A549 (cell line): Measurements from ENCODE around the gene ARHGEF3. TPM values are rescaled to one million over a fixed set of nuclear protein-coding genes. Genes with fewer than 3 reads are reported as not detected.
"Not testable (repeated sequence)": the region's sequence is repeated elsewhere in the genome, so short reads cannot be mapped to it uniquely, and the experiment has no call there.

ENCODE experiments used
- ATAC-seq, 2 experiments: fragments of 200-7000 bp in 1 of 2; fragments of >200 bp in 1 of 2; cut with Nextera tagmentation in 1 of 2; cut with Tn5 transposase in 1 of 2; 3 replicates each; pipeline versions ENCODE4 v1.8.0 to v1.9.1; 2018 to 2020; ENCODE audit warnings: mild to moderate bottlenecking in 1 of 2, moderate library complexity in 1 of 2
- CTCF ChIA-PET: fragments of 300-600 bp; sonication (Branson Sonifier 250); formaldehyde crosslinking; extraction: SDS; loops from one replicate; lab custom pipeline; 2021; ENCODE audit warnings: antibody characterized with exemption, inconsistent platforms; lab: Yijun Ruan, JAX
- POLR2A ChIA-PET: fragments of 350-600 bp; formaldehyde crosslinking; extraction: SDS; loops from one replicate; lab custom pipeline; 2021; ENCODE audit warnings: antibody characterized with exemption, inconsistent platforms; lab: Yijun Ruan, JAX
- DNase-seq, 2 experiments: peaks; one replicate each; pipeline versions ENCODE4 v3.0.0 to v3.0.0-alpha.2; 2011 to 2016; ENCODE audit warnings: low read depth in 1 of 2, low spot score in 1 of 2
- FAIRE-seq: peaks from 2 replicates; lab custom pipeline; 2011; peaks lifted over from hg19 to GRCh38; lab: Jason Lieb, UNC
- H3K27ac ChIP-seq, 2 experiments: fragments of >200 bp; sonication (Bioruptor Twin); formaldehyde crosslinking; 3 replicates each; pipeline ENCODE4 v1.5.1; 2016 to 2017
- H3K4me1 ChIP-seq: fragments of >200 bp; sonication (Bioruptor Twin); formaldehyde crosslinking; 3 replicates; pipeline ENCODE4 v1.6.1; 2016
- H3K4me2 ChIP-seq: fragments of >200 bp; sonication (Bioruptor Twin); formaldehyde crosslinking; 3 replicates; pipeline ENCODE4 v1.6.1; 2016
- H3K4me3 ChIP-seq: fragments of >200 bp; sonication (Bioruptor Twin); formaldehyde crosslinking; 3 replicates; pipeline ENCODE4 v1.5.1; 2016
- H3K9me3 ChIP-seq: fragments of >200 bp; sonication (Bioruptor Twin); formaldehyde crosslinking; 3 replicates; pipeline ENCODE4 v1.6.1; 2016
- BCL3 ChIP-seq: fragments of >200 bp; sonication (Bioruptor Twin); formaldehyde crosslinking; IDR thresholded peaks from 3 replicates; pipeline ENCODE4 v1.6.1; 2016
- EHF ChIP-seq: fragments of 250-450 bp; sonication (Bioruptor Pico); IDR thresholded peaks from 2 replicates; pipeline ENCODE4 v1.5.0; 2020; ENCODE audit warnings: mild to moderate bottlenecking
- FOSB ChIP-seq: fragments of 250-450 bp; sonication (Bioruptor Pico); IDR thresholded peaks from 2 replicates; pipeline ENCODE4 v1.5.0; 2020; ENCODE audit warnings: mild to moderate bottlenecking, moderate library complexity
- FOSL2 ChIP-seq, 2 experiments: fragments of 450-650 bp in 1 of 2; fragments of >200 bp in 1 of 2; sonication (Bioruptor Twin) in 1 of 2; formaldehyde crosslinking; IDR thresholded peaks; 2 replicates each; pipeline versions ENCODE4 v1.5.0 to v1.6.1; 2016 to 2020; ENCODE audit warnings: mild to moderate bottlenecking in 1 of 2, moderate library complexity in 1 of 2
- GATA3 ChIP-seq: IDR thresholded peaks from 2 replicates; pipeline ENCODE4 v1.6.1; 2012; ENCODE audit warnings: borderline replicate concordance
- HOXA7 ChIP-seq: fragments of 250-450 bp; sonication (Bioruptor Pico); IDR thresholded peaks from 2 replicates; pipeline ENCODE4 v1.5.0; 2020; ENCODE audit warnings: mild to moderate bottlenecking, moderate library complexity
- HOXB13 ChIP-seq: fragments of 250-450 bp; sonication (Bioruptor Pico); IDR thresholded peaks from 2 replicates; pipeline ENCODE4 v1.5.0; 2020; ENCODE audit warnings: low read depth, mild to moderate bottlenecking, moderate library complexity
- JUNB ChIP-seq: fragments of >200 bp; sonication (Bioruptor Twin); formaldehyde crosslinking; IDR thresholded peaks from 2 replicates; pipeline ENCODE4 v1.6.1; 2016
- MAFK ChIP-seq: fragments of 450-650 bp; IDR thresholded peaks from 2 replicates; pipeline ENCODE4 v1.6.1; 2014; ENCODE audit not compliant: partially characterized antibody
- NPAS2 ChIP-seq: fragments of 250-450 bp; sonication (Bioruptor Pico); IDR thresholded peaks from 2 replicates; pipeline ENCODE4 v1.8.0; 2022; ENCODE audit warnings: mild to moderate bottlenecking, moderate library complexity, borderline replicate concordance
- NR3C1 ChIP-seq: fragments of >200 bp; sonication (Bioruptor Twin); formaldehyde crosslinking; IDR thresholded peaks from 3 replicates; pipeline ENCODE4 v1.6.1; 2017
- POLR2A ChIP-seq: IDR thresholded peaks from 2 replicates; pipeline ENCODE4 v1.6.1; 2012; ENCODE audit warnings: mild to moderate bottlenecking, low read length
- RAD21 ChIP-seq, 2 experiments: fragments of >200 bp in 1 of 2; sonication (Bioruptor Twin) in 1 of 2; formaldehyde crosslinking in 1 of 2; IDR thresholded peaks in 1 of 2; conservative IDR thresholded peaks in 1 of 2; 2 replicates in 1 of 2; 3 replicates in 1 of 2; pipeline ENCODE4 v1.6.1; 2012 to 2018; ENCODE audit warnings: inconsistent platforms in 1 of 2
- SREBF2 ChIP-seq: fragments of 450-650 bp; IDR thresholded peaks from 2 replicates; pipeline ENCODE4 v1.6.1; 2014; ENCODE audit warnings: mild to moderate bottlenecking, moderate library complexity
- ZC3H11A ChIP-seq: fragments of 450-650 bp; IDR thresholded peaks from 2 replicates; pipeline ENCODE4 v1.6.1; 2014; ENCODE audit warnings: antibody characterized with exemption, mild to moderate bottlenecking
- ZSCAN20 ChIP-seq: fragments of 250-450 bp; sonication (Bioruptor Pico); IDR thresholded peaks from 2 replicates; pipeline ENCODE4 v1.8.0; 2022; ENCODE audit warnings: mild to moderate bottlenecking, moderate library complexity
- WGBS: methylation state at CpG from one replicate; pipeline ENCODE4 v1.1.6; 2017; ENCODE audit errors: missing lambda C conversion rate; 5-methylcytosine and 5-hydroxymethylcytosine counted together
- polyA plus RNA-seq, 4 experiments: library from polyadenylated mRNA; depleted of rRNA in 3 of 4; stranded (reverse); fragments of >200 nt; fragmentation: RNase III in 1 of 4; extraction: RNeasy Plus Mini Kit Qiagen cat#74134 plus additional on column Dnase treatment in 1 of 4; gene quantifications; 2 replicates in 3 of 4; 3 replicates in 1 of 4; pipeline ENCODE4 v1.2.3, GENCODE V29; 2011 to 2017
- TF ChIP-seq, protein P1 (sequence below): fragments of 250-450 bp; sonication (Bioruptor Pico); IDR thresholded peaks from 2 replicates; pipeline ENCODE4 v1.5.0; 2020; ENCODE audit warnings: low read depth, mild to moderate bottlenecking, moderate library complexity
- TF ChIP-seq, protein P2 (sequence below): fragments of 200-600 bp; sonication (generic); IDR thresholded peaks from 2 replicates; pipeline ENCODE4 v1.6.1; 2016; ENCODE audit warnings: antibody characterized with exemption, mild to moderate bottlenecking, moderate library complexity
- TF ChIP-seq, protein P3 (sequence below): IDR thresholded peaks from 2 replicates; pipeline ENCODE4 v1.6.1; 2012
- TF ChIP-seq, protein P4 (sequence below): IDR thresholded peaks from 2 replicates; pipeline ENCODE4 v1.6.1; 2012

ARHGEF3 gene
- polyA plus RNA-seq, 2 of the 4 experiments (the other 2 are of a cell fraction): 7.3 to 10.6 TPM

GRCh38 chr3:56720849-56721248 is 80.9 kb downstream of the ARHGEF3 start (continued):
- TF ChIP-seq, protein P1, sequence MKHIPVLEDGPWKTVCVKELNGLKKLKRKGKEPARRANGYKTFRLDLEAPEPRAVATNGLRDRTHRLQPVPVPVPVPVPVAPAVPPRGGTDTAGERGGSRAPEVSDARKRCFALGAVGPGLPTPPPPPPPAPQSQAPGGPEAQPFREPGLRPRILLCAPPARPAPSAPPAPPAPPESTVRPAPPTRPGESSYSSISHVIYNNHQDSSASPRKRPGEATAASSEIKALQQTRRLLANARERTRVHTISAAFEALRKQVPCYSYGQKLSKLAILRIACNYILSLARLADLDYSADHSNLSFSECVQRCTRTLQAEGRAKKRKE: no peak
- no peak for TF ChIP-seq MAFK
- TF ChIP-seq, protein P2, sequence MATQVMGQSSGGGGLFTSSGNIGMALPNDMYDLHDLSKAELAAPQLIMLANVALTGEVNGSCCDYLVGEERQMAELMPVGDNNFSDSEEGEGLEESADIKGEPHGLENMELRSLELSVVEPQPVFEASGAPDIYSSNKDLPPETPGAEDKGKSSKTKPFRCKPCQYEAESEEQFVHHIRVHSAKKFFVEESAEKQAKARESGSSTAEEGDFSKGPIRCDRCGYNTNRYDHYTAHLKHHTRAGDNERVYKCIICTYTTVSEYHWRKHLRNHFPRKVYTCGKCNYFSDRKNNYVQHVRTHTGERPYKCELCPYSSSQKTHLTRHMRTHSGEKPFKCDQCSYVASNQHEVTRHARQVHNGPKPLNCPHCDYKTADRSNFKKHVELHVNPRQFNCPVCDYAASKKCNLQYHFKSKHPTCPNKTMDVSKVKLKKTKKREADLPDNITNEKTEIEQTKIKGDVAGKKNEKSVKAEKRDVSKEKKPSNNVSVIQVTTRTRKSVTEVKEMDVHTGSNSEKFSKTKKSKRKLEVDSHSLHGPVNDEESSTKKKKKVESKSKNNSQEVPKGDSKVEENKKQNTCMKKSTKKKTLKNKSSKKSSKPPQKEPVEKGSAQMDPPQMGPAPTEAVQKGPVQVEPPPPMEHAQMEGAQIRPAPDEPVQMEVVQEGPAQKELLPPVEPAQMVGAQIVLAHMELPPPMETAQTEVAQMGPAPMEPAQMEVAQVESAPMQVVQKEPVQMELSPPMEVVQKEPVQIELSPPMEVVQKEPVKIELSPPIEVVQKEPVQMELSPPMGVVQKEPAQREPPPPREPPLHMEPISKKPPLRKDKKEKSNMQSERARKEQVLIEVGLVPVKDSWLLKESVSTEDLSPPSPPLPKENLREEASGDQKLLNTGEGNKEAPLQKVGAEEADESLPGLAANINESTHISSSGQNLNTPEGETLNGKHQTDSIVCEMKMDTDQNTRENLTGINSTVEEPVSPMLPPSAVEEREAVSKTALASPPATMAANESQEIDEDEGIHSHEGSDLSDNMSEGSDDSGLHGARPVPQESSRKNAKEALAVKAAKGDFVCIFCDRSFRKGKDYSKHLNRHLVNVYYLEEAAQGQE: no peak
- TF ChIP-seq, protein P3, sequence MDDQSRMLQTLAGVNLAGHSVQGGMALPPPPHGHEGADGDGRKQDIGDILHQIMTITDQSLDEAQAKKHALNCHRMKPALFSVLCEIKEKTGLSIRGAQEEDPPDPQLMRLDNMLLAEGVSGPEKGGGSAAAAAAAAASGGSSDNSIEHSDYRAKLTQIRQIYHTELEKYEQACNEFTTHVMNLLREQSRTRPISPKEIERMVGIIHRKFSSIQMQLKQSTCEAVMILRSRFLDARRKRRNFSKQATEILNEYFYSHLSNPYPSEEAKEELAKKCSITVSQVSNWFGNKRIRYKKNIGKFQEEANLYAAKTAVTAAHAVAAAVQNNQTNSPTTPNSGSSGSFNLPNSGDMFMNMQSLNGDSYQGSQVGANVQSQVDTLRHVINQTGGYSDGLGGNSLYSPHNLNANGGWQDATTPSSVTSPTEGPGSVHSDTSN: no peak

DNA sequence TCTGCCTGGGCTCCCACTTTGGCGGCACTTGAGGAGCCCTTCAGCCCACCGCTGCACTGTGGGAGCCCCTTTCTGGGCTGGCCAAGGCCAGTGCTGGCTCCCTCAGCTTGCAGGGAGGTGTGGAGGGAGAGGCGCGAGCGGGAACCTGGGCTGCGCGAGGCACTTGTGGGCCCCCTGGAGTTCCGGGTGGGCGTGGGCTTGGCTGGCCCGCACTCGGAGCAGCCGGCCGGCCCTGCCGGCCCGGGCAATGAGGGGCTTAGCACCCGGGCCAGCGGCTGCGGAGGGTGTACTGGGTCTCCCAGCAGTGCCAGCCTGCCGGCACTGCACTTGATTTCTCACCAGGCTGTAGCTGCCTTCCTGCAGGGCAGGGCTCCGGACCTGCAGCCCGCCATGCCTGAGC is 82.9 kb downstream of the ARHGEF3 start:
- H3K27ac ChIP-seq, ATAC-seq, H3K4me3 ChIP-seq, POLR2A ChIA-PET, DNase-seq, FAIRE-seq, H3K9me3 ChIP-seq, H3K4me1 ChIP-seq, CTCF ChIA-PET, H3K4me2 ChIP-seq: not testable (repeated sequence)
- WGBS: 80% methylated on average over 3 of the region's 21 CpGs

DNA sequence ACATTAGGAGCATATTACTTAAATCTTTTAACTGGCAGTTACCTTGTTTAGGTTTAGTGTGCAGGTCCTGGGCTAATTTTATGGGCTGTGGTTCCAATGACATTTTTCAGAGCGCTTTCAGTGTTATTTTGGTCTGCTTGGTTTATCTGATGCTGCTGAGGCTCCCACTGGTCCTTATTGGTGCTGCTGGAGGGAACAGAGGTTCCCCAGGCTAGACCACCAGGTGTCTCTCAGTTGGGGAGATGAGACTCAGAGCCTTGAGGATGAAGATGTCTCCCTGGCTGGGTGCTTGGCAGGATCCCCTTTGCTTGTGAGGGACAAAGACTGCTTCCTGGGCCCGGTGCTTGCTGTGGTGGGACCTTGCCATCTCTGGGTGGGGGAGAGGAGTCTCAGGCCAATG is 90.4 kb downstream of the ARHGEF3 start:
- TF ChIP-seq, protein P1: no peak
- TF ChIP-seq HOXB13 (no peak), HOXA7 (CRISPR knock-in tag) (no peak), GATA3 (no peak), MAFK (no peak), FOSB (CRISPR knock-in tag) (no peak)
- Histone ChIP-seq H3K27ac (no peak overlapping the region), H3K9me3 (0 out of 3 replicates have a peak, but pooled peaks cover 3% of the 10 kb centered on the region), H3K4me1 (no peaks in the 10 kb centered on the region), H3K4me3 (no peak overlapping the region), H3K4me2 (no peak overlapping the region)
- POLR2A ChIA-PET: no interaction called here
- FAIRE-seq (no peak), DNase-seq (no peak), ATAC-seq (no peak)
- CTCF ChIA-PET: interaction anchor here (0.6 kb wide), 1 partner anchor 9 kb away, joined by 3 read pairs; no protein-coding TSS in a partner anchor
- 75% methylated on average over 2 of the region's 2 CpGs for WGBS

DNA sequence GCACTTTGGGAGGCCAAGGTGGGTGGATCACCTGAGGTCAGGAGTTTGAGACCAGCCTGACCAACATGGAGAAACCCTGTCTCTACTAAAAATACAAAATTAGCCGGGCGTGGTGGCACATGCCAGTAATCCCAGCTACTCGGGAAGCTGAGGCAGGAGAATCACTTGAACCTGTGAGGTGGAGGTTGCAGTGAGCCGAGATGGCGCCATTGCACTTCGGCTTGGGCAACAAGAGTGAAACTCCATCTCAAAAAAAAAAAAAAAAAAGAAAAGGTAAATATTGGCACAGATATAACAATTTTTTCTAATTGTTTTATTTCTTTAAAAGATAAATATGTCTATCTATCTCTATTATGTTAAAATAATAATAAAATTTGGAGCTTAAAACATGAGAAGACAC is 94.3 kb downstream of the ARHGEF3 start:
- DNase-seq, FAIRE-seq, H3K9me3 ChIP-seq, H3K4me1 ChIP-seq, POLR2A ChIA-PET, ATAC-seq, H3K4me3 ChIP-seq, H3K27ac ChIP-seq, H3K4me2 ChIP-seq: not testable (repeated sequence)
- CTCF ChIA-PET: interaction anchor here (0.6 to 3.5 kb wide), 3 partner anchors 91 to 360 kb away, joined by 3 to 19 read pairs (median 9); no protein-coding TSS in a partner anchor
- 63% methylated on average over 6 of the region's 6 CpGs for WGBS
- 0 out of 5 replicates have a peak, but pooled peaks of 1 of the 2 experiments have one; percentile 10 for TF ChIP-seq RAD21 (conservative IDR thresholded peaks at IDR 0.05 in 1 of 2, IDR thresholded peaks at IDR 0.05 in 1 of 2)

DNA sequence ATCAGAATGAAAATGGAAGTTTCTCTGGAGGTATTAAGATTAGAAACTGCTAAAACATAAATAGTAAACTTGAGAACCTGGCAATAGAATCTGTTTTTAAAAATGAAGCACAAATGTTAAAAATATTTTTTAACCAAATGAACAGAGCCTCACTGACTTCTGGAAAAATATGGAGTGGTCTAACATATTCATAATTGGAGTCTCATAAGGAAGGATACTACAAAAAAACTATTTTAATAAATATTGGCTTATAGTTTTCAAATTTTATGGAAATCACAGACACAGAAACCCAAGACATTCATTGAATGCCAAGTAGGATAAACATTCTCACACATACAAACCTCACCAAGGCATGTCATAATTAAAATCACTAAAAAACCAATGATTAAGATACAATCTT is 95.1 kb downstream of the ARHGEF3 start:
- FAIRE-seq (no peak), DNase-seq (no peak), ATAC-seq (no peak)
- no peak overlapping the region for H3K4me2 ChIP-seq
- 0 out of 3 replicates have a peak, but pooled peaks cover 3% of the 10 kb centered on the region for H3K9me3 ChIP-seq
- H3K27ac ChIP-seq: no peak overlapping the region
- ChIA-PET CTCF (interaction anchor here (7.3 to 8.4 kb wide), 2 partner anchors 93 to 284 kb away, joined by 86 to 184 read pairs; partner anchors contain the start of gene ARHGEF3), POLR2A (no interaction called here)
- no peak overlapping the region for H3K4me3 ChIP-seq
- no peaks in the 10 kb centered on the region for H3K4me1 ChIP-seq
- TF ChIP-seq ZSCAN20 (CRISPR knock-in tag) (no peak), HOXB13 (no peak), NPAS2 (no peak), GATA3 (no peak), HOXA7 (CRISPR knock-in tag) (no peak), NR3C1 (no peak), BCL3 (no peak), POLR2A (no peak), ZC3H11A (no peak), EHF (no peak), FOSL2 (IDR thresholded peaks at IDR 0.05) (no peak), FOSL2 (CRISPR knock-in tag; IDR thresholded peaks at IDR 0.05) (no peak), SREBF2 (no peak), JUNB (no peak)
- TF ChIP-seq, protein P4, sequence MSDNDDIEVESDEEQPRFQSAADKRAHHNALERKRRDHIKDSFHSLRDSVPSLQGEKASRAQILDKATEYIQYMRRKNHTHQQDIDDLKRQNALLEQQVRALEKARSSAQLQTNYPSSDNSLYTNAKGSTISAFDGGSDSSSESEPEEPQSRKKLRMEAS: no peak
